ENCODE results near the gene ATP1B1.
"Not testable (repeated sequence)": the region's sequence is repeated elsewhere in the genome, so short reads cannot be mapped to it uniquely, and the experiment has no call there.

Gene ATP1B1

DNA sequence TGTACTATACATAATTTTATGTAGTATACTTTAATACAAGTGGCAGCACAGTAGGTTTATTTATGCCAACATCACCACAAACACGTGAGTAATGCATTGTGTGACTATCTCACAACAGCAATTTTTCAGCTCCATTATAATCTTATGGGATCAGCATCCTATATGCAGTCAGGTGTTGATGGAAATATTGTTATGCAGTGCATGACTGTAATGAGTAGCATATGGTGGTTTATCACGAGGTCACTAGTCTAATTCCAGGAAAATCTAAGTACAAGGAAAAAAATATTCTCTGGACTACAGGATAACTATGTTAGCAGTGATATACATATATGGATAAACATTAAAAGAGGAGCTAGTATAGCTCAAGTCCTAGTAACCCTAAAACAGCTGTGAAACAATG lies 69.0 kb downstream of the ATP1B1 start:
- Mint-ChIP-seq H3K27ac (no peak overlapping the region), H3K27me3 (no peaks in the 10 kb centered on the region), H3K9me3 (no peaks in the 10 kb centered on the region), H3K4me3 (no peak overlapping the region), H3K4me1 (no peaks in the 10 kb centered on the region)
- no peak for DNase-seq
- no peak for ATAC-seq

DNA sequence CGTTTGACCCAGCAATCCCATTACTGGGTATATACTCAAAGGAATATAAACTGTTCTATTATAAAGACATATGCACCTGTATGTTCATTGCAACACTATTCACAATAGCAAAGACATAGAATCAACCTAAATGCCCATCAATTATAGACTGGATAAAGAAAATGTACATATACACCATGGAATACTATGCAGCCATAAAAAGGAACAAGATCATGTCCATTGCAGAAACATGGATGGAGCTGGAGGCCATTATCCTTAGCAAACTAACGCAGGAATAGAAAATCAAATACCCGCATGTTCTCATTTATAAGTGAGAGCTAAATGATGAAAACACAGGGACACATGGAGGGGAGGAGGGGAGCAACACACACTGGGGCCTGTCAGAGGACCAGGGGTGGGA lies 72.9 kb downstream of the ATP1B1 start:
- H3K27me3 Mint-ChIP-seq, H3K4me3 Mint-ChIP-seq, H3K27ac Mint-ChIP-seq, DNase-seq, H3K9me3 Mint-ChIP-seq, ATAC-seq, H3K4me1 Mint-ChIP-seq: not testable (repeated sequence)

DNA sequence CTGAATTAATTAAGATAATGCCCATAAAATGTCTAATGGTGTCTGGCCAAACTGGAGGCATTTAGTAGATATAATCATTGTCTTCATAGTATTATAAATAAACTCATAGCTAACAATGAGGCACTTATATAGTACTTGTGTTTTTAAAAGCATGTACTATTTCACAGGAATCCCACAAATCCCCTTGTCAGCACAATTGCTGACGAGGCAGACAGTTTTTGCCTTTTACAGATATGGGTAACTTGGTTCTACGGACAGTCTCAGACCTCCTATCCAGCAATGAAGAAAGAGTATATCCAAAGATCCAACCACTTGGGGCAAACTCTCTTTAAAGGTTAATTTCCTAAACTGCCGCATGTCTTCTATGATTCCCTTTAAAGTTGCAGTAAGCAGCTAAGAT lies 73.7 kb downstream of the ATP1B1 start:
- Mint-ChIP-seq H3K9me3 (no peaks in the 10 kb centered on the region), H3K27me3 (no peaks in the 10 kb centered on the region), H3K4me1 (no peaks in the 10 kb centered on the region), H3K27ac (no peak overlapping the region), H3K4me3 (no peak overlapping the region)
- ATAC-seq (no peak), DNase-seq (no peak)
